Tracheal epithelial cell (primary cell): ENCODE data around the gene CLDN11. TPM values are rescaled to one million over a fixed set of nuclear protein-coding genes. Genes with fewer than 3 reads are reported as not detected.

Source experiments
- total RNA-seq: library from RNA; depleted of rRNA; stranded (reverse); fragments of >200 nt; gene quantifications from 2 replicates; pipeline ENCODE4 v1.2.1, GENCODE V29; 2014

CLDN11 gene
- 0.43 and 7.5 TPM in 2 replicates for total RNA-seq

DNA sequence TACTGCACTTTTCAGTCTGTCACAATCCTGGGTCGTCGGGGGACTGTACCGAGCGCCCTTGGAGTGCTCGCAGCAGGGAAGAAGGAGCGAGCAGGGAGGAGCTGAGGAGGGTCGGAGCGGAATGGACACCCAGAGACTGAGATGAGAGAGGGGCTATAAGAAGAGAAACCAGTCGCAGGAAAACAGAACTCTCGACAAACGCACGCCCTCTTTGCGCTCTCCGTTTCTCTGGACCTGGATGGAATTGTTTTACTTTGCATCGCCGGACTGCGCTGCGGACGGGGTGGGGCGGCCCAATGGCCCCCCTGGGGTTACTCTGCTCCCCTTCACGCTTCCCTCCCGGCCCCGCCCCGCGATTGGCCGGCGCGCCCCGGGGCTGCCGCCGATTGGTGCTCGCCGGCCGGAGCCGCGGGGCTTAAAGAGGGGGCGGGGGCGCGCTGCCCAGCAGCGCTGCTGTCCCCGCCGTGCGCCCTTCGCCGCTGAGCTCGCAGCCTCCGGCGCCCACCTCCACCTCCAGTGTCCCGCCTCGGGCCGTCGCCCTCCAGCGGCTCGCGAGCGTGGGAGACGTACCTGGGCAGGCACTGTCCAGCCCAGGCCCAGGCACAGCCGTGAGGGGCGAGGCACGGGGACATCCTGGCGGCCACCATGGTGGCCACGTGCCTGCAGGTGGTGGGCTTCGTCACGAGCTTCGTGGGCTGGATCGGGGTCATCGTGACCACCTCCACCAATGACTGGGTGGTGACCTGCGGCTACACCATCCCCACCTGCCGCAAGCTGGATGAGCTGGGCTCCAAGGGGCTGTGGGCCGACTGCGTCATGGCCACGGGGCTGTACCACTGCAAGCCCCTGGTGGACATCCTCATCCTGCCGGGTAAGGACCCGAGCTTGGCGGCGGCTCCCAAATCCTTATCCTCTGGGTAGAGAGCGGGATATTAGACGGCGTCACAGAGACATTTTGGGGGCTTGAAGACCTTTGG lies at the start of gene CLDN11:
Gene CLDN11 (plus strand): TSS at position 447 of the 977 bp plus-strand sequence. CDS start 199 bp downstream, at position 646.

Other genes starting within 250 kb of the CLDN11 start
- gene PHC3, start 237.1 kb upstream of the CLDN11 start, total RNA-seq, result 14.9 and 22.8 TPM in 2 replicates
- gene PRKCI, start 196.4 kb upstream of the CLDN11 start, total RNA-seq, result 67.4 and 81.2 TPM in 2 replicates
- gene SKIL, start 61.2 kb upstream of the CLDN11 start, total RNA-seq, result 42.6 and 67.0 TPM in 2 replicates
- gene SLC7A14, start 167.2 kb downstream of the CLDN11 start, total RNA-seq, result under 0.01 TPM in 2 replicates